CD14-positive monocyte (primary cell): ENCODE measurements around the gene ZBTB37. TPM values are rescaled to one million over a fixed set of nuclear protein-coding genes. Genes with fewer than 3 reads are reported as not detected.

ENCODE experiments used
- DNase-seq, 3 donors: peaks; one replicate each; pipeline ENCODE4 v3.0.0-alpha.2; 2011 to 2022
- H2AFZ ChIP-seq: 2 replicates; pipeline ENCODE4 v1.6.0; 2012; ENCODE audit warnings: mild to moderate bottlenecking, low read depth, low read length, inconsistent platforms; ENCODE audit not compliant: insufficient read depth, poor library complexity, severe bottlenecking
- H3K27ac ChIP-seq, 2 donors: 1 replicate in 1 of 2; 2 replicates in 1 of 2; pipeline ENCODE4 v1.5.1; 2012 to 2013; ENCODE audit warnings: low read length in 2 of 2, control low read depth in 1 of 2, inconsistent platforms in 1 of 2, low read depth in 1 of 2, mild to moderate bottlenecking in 1 of 2
- H3K27me3 ChIP-seq, 2 donors: one replicate each; pipeline versions ENCODE4 v1.6.0 to v1.6.1; 2011 to 2013; ENCODE audit warnings: low read length in 2 of 2; ENCODE audit not compliant: control insufficient read depth in 2 of 2, insufficient read depth in 2 of 2
- H3K36me3 ChIP-seq, 2 donors: replicated peaks in 1 of 2; 1 replicate in 1 of 2; 2 replicates in 1 of 2; pipeline versions ENCODE4 v1.5.1 to v1.6.1; 2012 to 2013; ENCODE audit warnings: low read length in 2 of 2, control low read depth in 1 of 2, inconsistent platforms in 1 of 2, mild to moderate bottlenecking in 1 of 2; ENCODE audit not compliant: insufficient read depth in 2 of 2, control insufficient read depth in 1 of 2
- H3K4me1 ChIP-seq, 2 donors: 1 replicate in 1 of 2; 2 replicates in 1 of 2; pipeline versions ENCODE4 v1.5.1 to v1.6.1; 2012 to 2013; ENCODE audit warnings: low read length in 2 of 2, control low read depth in 1 of 2, inconsistent platforms in 1 of 2, mild to moderate bottlenecking in 1 of 2, moderate library complexity in 1 of 2; ENCODE audit not compliant: insufficient read depth in 2 of 2, control insufficient read depth in 1 of 2
- H3K4me2 ChIP-seq: replicated peaks from 2 replicates; pipeline ENCODE3; 2012; ENCODE audit warnings: low read length, moderate library complexity, mild to moderate bottlenecking; ENCODE audit not compliant: poor library complexity, severe bottlenecking; ENCODE audit errors: extremely low read depth
- H3K4me3 ChIP-seq, 3 experiments: fragments of 200-600 bp in 1 of 3; sonication (generic) in 1 of 3; replicated peaks in 1 of 3; 1 replicate in 2 of 3; 2 replicates in 1 of 3; pipeline ENCODE4 v1.5.1; 2011 to 2013; ENCODE audit warnings: low read length in 3 of 3, mild to moderate bottlenecking in 3 of 3, control low read depth in 2 of 3, low read depth in 2 of 3, inconsistent platforms in 1 of 3, moderate library complexity in 1 of 3
- H3K79me2 ChIP-seq: 2 replicates; pipeline ENCODE4 v1.6.0; 2012; ENCODE audit warnings: mild to moderate bottlenecking, control low read depth, inconsistent platforms, low read length, moderate library complexity; ENCODE audit not compliant: insufficient read depth
- H3K9ac ChIP-seq: 2 replicates; pipeline ENCODE4 v1.6.0; 2017; ENCODE audit warnings: low read length, mild to moderate bottlenecking; ENCODE audit not compliant: insufficient read depth, poor library complexity, severe bottlenecking
- H3K9me3 ChIP-seq, 2 donors: replicated peaks in 1 of 2; 1 replicate in 1 of 2; 2 replicates in 1 of 2; pipeline versions ENCODE4 v1.5.1 to v1.6.1; 2012 to 2013; ENCODE audit warnings: low read length in 2 of 2, control low read depth in 1 of 2; ENCODE audit not compliant: control insufficient read depth in 1 of 2, insufficient read depth in 1 of 2
- H4K20me1 ChIP-seq: 2 replicates; pipeline ENCODE4 v1.6.0; 2012; ENCODE audit warnings: mild to moderate bottlenecking, low read length, control low read depth, moderate library complexity; ENCODE audit not compliant: insufficient read depth
- H3K27ac Mint-ChIP-seq, 7 donors: one replicate each; pipeline ENCODE4 v1.8.0; 2020; ENCODE audit warnings: mild to moderate bottlenecking in 7 of 7, mixed read lengths in 7 of 7, moderate library complexity in 6 of 7, inconsistent platforms in 2 of 7
- H3K27me3 Mint-ChIP-seq, 3 donors: one replicate each; pipeline ENCODE4 v1.8.0; 2021 to 2022; ENCODE audit warnings: low read depth in 3 of 3, mild to moderate bottlenecking in 3 of 3, mixed read lengths in 3 of 3, moderate library complexity in 3 of 3, inconsistent platforms in 1 of 3
- H3K36me3 Mint-ChIP-seq, 2 donors: one replicate each; pipeline ENCODE4 v1.8.0; 2020; ENCODE audit warnings: mixed read lengths in 2 of 2, inconsistent platforms in 1 of 2, mild to moderate bottlenecking in 1 of 2
- H3K4me1 Mint-ChIP-seq: one replicate; pipeline ENCODE4 v1.8.0; 2020; ENCODE audit warnings: mild to moderate bottlenecking, mixed read lengths
- H3K4me3 Mint-ChIP-seq, 2 donors: one replicate each; pipeline ENCODE4 v1.8.0; 2020; ENCODE audit warnings: mild to moderate bottlenecking in 2 of 2, mixed read lengths in 2 of 2, moderate library complexity in 1 of 2
- H3K9me3 Mint-ChIP-seq, 7 donors: one replicate each; pipeline ENCODE4 v1.8.0; 2020 to 2022; ENCODE audit warnings: mixed read lengths in 7 of 7, mild to moderate bottlenecking in 6 of 7, moderate library complexity in 6 of 7, inconsistent platforms in 2 of 7
- WGBS: methylation state at CpG from one replicate; pipeline ENCODE4 v1.1.5; 2013; ENCODE audit warnings: missing lambda C conversion rate; ENCODE audit not compliant: insufficient coverage; 5-methylcytosine and 5-hydroxymethylcytosine counted together
- intact Hi-C, 2 donors: fragments of 100-400 bp; cut with micrococcal nuclease; formaldehyde crosslinking; loops; one replicate each; pipeline versions ENCODE4 v1.15.0 to v1.15.1; 2023
- polyA plus RNA-seq, 3 donors: library from polyadenylated mRNA; depleted of rRNA in 1 of 3; unstranded in 2 of 3; stranded (reverse) in 1 of 3; fragments of 300-500 nt in 2 of 3; fragments of >200 nt in 1 of 3; fragmentation: Illumina TruSeq in 2 of 3; gene quantifications; 1 replicate in 2 of 3; 2 replicates in 1 of 3; pipeline ENCODE4 v1.2.3, GENCODE V29; 2012 to 2021
- TF ChIP-seq, protein P1 (sequence below): fragments of 200-600 bp; IDR thresholded peaks from one replicate; pipeline ENCODE4 v1.8.0; 2022; ENCODE audit warnings: antibody characterized with exemption, mild to moderate bottlenecking

ZBTB37 gene
- polyA plus RNA-seq, 3 donors: 0.87 to 4.1 (median 0.91) TPM

- 100% methylated on average over 2 of the region's 2 CpGs for WGBS
- peaks cover 0 to 2% (median 0%) of the 10 kb centered on the region in 3 donors for H3K27me3 Mint-ChIP-seq
- no peaks in the 10 kb centered on the region for H3K9me3 Mint-ChIP-seq
These were observed 19.4 kb downstream of the ZBTB37 start for GRCh38 chr1:173887627-173888026.

GRCh38 chr1:173888749-173889148 is 20.6 kb downstream of the ZBTB37 start:
- no peak overlapping the region for H3K4me2 ChIP-seq
- intact Hi-C loops: no loop called here
- H3K4me1 ChIP-seq: no peaks in the 10 kb centered on the region
- Mint-ChIP-seq H3K27ac (no peak overlapping the region), H3K27me3 (peaks cover 0 to 2% (median 0%) of the 10 kb centered on the region in 3 donors), H3K36me3 (peaks cover 29 to 41% of the 10 kb centered on the region in 2 donors), H3K4me3 (no peak overlapping the region), H3K9me3 (no peaks in the 10 kb centered on the region), H3K4me1 (peaks cover 4% of the 10 kb centered on the region)
- peaks cover 28 to 67% of the 10 kb centered on the region in 2 donors for H3K36me3 ChIP-seq
- H3K27me3 ChIP-seq: no peaks in the 10 kb centered on the region
- H3K9ac ChIP-seq: no peak overlapping the region
- no peak overlapping the region for H3K27ac ChIP-seq
- no peaks in the 10 kb centered on the region for H3K9me3 ChIP-seq
- H3K4me3 ChIP-seq: no peak overlapping the region
- TF ChIP-seq, protein P1, sequence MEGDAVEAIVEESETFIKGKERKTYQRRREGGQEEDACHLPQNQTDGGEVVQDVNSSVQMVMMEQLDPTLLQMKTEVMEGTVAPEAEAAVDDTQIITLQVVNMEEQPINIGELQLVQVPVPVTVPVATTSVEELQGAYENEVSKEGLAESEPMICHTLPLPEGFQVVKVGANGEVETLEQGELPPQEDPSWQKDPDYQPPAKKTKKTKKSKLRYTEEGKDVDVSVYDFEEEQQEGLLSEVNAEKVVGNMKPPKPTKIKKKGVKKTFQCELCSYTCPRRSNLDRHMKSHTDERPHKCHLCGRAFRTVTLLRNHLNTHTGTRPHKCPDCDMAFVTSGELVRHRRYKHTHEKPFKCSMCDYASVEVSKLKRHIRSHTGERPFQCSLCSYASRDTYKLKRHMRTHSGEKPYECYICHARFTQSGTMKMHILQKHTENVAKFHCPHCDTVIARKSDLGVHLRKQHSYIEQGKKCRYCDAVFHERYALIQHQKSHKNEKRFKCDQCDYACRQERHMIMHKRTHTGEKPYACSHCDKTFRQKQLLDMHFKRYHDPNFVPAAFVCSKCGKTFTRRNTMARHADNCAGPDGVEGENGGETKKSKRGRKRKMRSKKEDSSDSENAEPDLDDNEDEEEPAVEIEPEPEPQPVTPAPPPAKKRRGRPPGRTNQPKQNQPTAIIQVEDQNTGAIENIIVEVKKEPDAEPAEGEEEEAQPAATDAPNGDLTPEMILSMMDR: no peak
- DNase-seq: no peak
- no peaks in the 10 kb centered on the region for H3K79me2 ChIP-seq
- no peak overlapping the region for H2AFZ ChIP-seq
- H4K20me1 ChIP-seq: peaks cover 4% of the 10 kb centered on the region

More at GRCh38 chr1:173887627-173888026, 19.4 kb downstream of the ZBTB37 start:
- peaks cover 4% of the 10 kb centered on the region for H3K4me1 Mint-ChIP-seq
- Histone ChIP-seq H3K27ac (no peak overlapping the region), H3K9ac (no peak overlapping the region), H3K4me3 (no peak overlapping the region), H3K4me2 (no peak overlapping the region), H2AFZ (no peak overlapping the region), H3K79me2 (no peaks in the 10 kb centered on the region), H3K4me1 (no peaks in the 10 kb centered on the region), H3K27me3 (no peaks in the 10 kb centered on the region), H3K9me3 (no peaks in the 10 kb centered on the region), H4K20me1 (peaks cover 4% of the 10 kb centered on the region), H3K36me3 (peaks cover 28 to 62% of the 10 kb centered on the region in 2 donors)
- intact Hi-C loops: no loop called here
- H3K27ac Mint-ChIP-seq: no peak overlapping the region
- H3K4me3 Mint-ChIP-seq: no peak overlapping the region
- DNase-seq: no peak
- TF ChIP-seq, protein P1: no peak
- H3K36me3 Mint-ChIP-seq: peaks cover 29 to 40% of the 10 kb centered on the region in 2 donors
